Mammary microvascular endothelial cell (primary cell): Measurements from ENCODE around the gene COMMD7. TPM values are rescaled to one million over a fixed set of nuclear protein-coding genes. Genes with fewer than 3 reads are reported as not detected.

ENCODE experiments used
- total RNA-seq: library from RNA; depleted of rRNA; stranded (reverse); fragments of >200 nt; gene quantifications from 2 replicates; pipeline ENCODE4 v1.2.3, GENCODE V29; 2015

Gene COMMD7
- total RNA-seq: 42.8 and 54.7 TPM in 2 replicates

GRCh38 chr20:32743237-32744112 is at the start of gene COMMD7:
Gene COMMD7, minus strand, starts transcription at chr20:32743467. Its CDS starts 76 bp downstream, at chr20:32743391.

GRCh38 chr20:32761831-32762753 is 18.8 kb upstream of the COMMD7 start, which contains the start of gene DNMT3B:
Gene DNMT3B, plus strand, starts transcription at chr20:32762385. Its CDS starts 17,939 bp downstream, at chr20:32780324.

Other genes starting within 250 kb of the COMMD7 start
- gene NOL4L, start 158.1 kb downstream of the COMMD7 start, total RNA-seq: 20.3 and 21.6 TPM in 2 replicates
- gene C20orf203, start 69.5 kb downstream of the COMMD7 start, total RNA-seq: 0.05 TPM in 1 of 2 replicates, not detected in the other
- gene DNMT3B, start 18.9 kb upstream of the COMMD7 start, total RNA-seq: 4.7 and 4.9 TPM in 2 replicates
- 105 and 116 TPM in 2 replicates for gene MAPRE1, start 76.5 kb upstream of the COMMD7 start, total RNA-seq
- not detected in 2 replicates for gene EFCAB8, start 115.5 kb upstream of the COMMD7 start, total RNA-seq